ENCODE data around the gene LCN10. TPM values are rescaled to one million over a fixed set of nuclear protein-coding genes. Genes with fewer than 3 reads are reported as not detected.

LCN10 gene
- total and polyA plus RNA-seq, 9 of the 15 experiments (the other 6 are each of a cell fraction or from before 2014, with no cell fraction given): 0.10 to 0.21 (median 0.14) TPM; not detected in 6

DNA sequence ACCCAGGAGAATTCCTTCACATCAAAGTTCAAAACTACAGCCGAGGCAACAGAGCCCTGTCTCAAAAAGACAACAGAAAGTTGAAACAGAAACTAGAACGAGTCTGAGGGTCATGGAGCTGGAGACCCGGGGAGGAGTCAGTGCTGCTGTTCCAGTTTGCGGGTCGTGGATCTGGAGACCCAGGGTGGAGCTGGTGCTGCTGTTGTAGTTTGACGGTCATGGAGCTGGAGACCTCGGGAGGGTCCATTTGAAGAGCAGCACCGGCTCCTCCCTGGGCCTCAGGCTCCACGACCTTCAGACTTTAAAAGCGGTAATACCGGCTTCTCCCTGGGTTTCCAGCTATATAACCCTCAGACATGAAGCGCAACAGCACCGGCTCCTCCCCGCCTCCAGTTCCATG lies 34.6 kb upstream of the LCN10 start (continued):
- TF ChIP-seq, protein P1, sequence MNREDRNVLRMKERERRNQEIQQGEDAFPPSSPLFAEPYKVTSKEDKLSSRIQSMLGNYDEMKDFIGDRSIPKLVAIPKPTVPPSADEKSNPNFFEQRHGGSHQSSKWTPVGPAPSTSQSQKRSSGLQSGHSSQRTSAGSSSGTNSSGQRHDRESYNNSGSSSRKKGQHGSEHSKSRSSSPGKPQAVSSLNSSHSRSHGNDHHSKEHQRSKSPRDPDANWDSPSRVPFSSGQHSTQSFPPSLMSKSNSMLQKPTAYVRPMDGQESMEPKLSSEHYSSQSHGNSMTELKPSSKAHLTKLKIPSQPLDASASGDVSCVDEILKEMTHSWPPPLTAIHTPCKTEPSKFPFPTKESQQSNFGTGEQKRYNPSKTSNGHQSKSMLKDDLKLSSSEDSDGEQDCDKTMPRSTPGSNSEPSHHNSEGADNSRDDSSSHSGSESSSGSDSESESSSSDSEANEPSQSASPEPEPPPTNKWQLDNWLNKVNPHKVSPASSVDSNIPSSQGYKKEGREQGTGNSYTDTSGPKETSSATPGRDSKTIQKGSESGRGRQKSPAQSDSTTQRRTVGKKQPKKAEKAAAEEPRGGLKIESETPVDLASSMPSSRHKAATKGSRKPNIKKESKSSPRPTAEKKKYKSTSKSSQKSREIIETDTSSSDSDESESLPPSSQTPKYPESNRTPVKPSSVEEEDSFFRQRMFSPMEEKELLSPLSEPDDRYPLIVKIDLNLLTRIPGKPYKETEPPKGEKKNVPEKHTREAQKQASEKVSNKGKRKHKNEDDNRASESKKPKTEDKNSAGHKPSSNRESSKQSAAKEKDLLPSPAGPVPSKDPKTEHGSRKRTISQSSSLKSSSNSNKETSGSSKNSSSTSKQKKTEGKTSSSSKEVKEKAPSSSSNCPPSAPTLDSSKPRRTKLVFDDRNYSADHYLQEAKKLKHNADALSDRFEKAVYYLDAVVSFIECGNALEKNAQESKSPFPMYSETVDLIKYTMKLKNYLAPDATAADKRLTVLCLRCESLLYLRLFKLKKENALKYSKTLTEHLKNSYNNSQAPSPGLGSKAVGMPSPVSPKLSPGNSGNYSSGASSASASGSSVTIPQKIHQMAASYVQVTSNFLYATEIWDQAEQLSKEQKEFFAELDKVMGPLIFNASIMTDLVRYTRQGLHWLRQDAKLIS (CRISPR knock-in tag; IDR thresholded peaks at IDR 0.05): no peak
- no peak for TF ChIP-seq COPS2 (conservative IDR thresholded peaks at IDR 0.05)

DNA sequence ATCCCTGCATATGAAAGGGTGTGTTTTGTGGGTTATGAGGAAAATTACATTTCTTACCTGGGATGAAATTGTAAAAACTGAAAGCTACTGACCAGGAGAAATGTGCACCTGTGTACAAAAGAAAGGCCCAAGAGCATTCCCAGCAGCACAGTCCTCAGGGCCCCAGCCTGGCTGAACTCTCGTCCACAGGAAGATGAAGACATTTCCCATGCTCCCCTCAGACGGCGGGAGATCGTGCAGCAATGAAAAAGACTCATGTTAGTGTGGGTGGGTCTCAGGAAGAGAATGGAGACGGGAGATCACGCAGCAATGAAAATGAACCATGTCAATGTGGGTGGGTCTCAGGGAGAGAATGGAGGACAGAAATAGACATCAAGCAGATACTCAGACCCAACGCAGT lies 34.2 kb upstream of the LCN10 start:
- in situ Hi-C loops (cut with MboI): loop anchor here (25.0 kb wide), 1 partner anchor 460 kb away; the partner anchor contains the start of genes CYSRT1, RNF224, SLC34A3 and TUBB4B

More for the DNA sequence above, 34.2 kb upstream of the LCN10 start:
- Histone ChIP-seq H3K9me1 (ENCODE audit: control insufficient read depth, insufficient read depth, low read length) (no peaks in the 10 kb centered on the region), H3K27ac (ENCODE audit: extremely low read depth, low read depth, low read length) (no peak overlapping the region), H3K4me3 (no peak overlapping the region), H3K9me3 (replicated peaks; ENCODE audit: control insufficient read depth, insufficient read depth, low read depth, low read length) (peaks cover 11% of the 10 kb centered on the region), H3K36me3 (ENCODE audit: control insufficient read depth, insufficient read depth, low read length) (no peaks in the 10 kb centered on the region), H3K79me2 (ENCODE audit: control insufficient read depth, insufficient read depth, low read length) (no peaks in the 10 kb centered on the region), H3K27me3 (ENCODE audit: control insufficient read depth in 2 of 2, insufficient read depth in 2 of 2, low read length in 2 of 2) (no peaks in the 10 kb centered on the region), H4K20me1 (replicated peaks; ENCODE audit: control insufficient read depth, insufficient read depth, low read length) (no peaks in the 10 kb centered on the region), H3K9ac (ENCODE audit: insufficient read depth in 1 of 2, low read depth in 2 of 2, low read length in 2 of 2) (peak overlapping the region in 1 of 2 experiments; percentile 17; a peak in 2 of 4 replicates), H3K4me2 (ENCODE audit: insufficient read depth, low read length) (no peak overlapping the region), H3K4me1 (replicated peaks in 1 of 2; ENCODE audit: control insufficient read depth in 2 of 2, insufficient read depth in 2 of 2, low read length in 2 of 2) (peaks cover 14 to 15% of the 10 kb centered on the region in 2 experiments; a peak in 3 of 5 replicates), H2AFZ (ENCODE audit: low read depth, low read length) (peak overlapping the region; percentile 72)
- no peak for ATAC-seq
- no TSS peak for BruUV-seq (replicated peaks)
- intact Hi-C loops (cut with micrococcal nuclease): no loop called here
- WGBS (ENCODE audit: insufficient coverage, low coverage, missing lambda C conversion rate): 59% methylated on average over 7 of the region's 7 CpGs
- DNase-seq (ENCODE audit: extremely low read depth in 1 of 4, low spot score in 3 of 4): no peak
- ChIA-PET CTCF (ENCODE audit: low intra/inter-chr PET ratio) (no interaction called here), POLR2A (interaction anchor here (1.4 kb wide), 1 partner anchor 11 kb away, joined by 5 read pairs; no protein-coding TSS in a partner anchor)
- no peak for TF ChIP-seq ZC3H4 (CRISPR knock-in tag; IDR thresholded peaks at IDR 0.05; ENCODE audit: borderline replicate concordance)
- TF ChIP-seq, protein P2, sequence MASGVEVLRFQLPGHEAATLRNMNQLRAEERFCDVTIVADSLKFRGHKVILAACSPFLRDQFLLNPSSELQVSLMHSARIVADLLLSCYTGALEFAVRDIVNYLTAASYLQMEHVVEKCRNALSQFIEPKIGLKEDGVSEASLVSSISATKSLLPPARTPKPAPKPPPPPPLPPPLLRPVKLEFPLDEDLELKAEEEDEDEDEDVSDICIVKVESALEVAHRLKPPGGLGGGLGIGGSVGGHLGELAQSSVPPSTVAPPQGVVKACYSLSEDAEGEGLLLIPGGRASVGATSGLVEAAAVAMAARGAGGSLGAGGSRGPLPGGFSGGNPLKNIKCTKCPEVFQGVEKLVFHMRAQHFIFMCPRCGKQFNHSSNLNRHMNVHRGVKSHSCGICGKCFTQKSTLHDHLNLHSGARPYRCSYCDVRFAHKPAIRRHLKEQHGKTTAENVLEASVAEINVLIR (CRISPR knock-in tag; IDR thresholded peaks at IDR 0.05): no peak
- no peak for TF ChIP-seq CBFA2T3 (IDR thresholded peaks at IDR 0.05)
- TF ChIP-seq, protein P3, sequence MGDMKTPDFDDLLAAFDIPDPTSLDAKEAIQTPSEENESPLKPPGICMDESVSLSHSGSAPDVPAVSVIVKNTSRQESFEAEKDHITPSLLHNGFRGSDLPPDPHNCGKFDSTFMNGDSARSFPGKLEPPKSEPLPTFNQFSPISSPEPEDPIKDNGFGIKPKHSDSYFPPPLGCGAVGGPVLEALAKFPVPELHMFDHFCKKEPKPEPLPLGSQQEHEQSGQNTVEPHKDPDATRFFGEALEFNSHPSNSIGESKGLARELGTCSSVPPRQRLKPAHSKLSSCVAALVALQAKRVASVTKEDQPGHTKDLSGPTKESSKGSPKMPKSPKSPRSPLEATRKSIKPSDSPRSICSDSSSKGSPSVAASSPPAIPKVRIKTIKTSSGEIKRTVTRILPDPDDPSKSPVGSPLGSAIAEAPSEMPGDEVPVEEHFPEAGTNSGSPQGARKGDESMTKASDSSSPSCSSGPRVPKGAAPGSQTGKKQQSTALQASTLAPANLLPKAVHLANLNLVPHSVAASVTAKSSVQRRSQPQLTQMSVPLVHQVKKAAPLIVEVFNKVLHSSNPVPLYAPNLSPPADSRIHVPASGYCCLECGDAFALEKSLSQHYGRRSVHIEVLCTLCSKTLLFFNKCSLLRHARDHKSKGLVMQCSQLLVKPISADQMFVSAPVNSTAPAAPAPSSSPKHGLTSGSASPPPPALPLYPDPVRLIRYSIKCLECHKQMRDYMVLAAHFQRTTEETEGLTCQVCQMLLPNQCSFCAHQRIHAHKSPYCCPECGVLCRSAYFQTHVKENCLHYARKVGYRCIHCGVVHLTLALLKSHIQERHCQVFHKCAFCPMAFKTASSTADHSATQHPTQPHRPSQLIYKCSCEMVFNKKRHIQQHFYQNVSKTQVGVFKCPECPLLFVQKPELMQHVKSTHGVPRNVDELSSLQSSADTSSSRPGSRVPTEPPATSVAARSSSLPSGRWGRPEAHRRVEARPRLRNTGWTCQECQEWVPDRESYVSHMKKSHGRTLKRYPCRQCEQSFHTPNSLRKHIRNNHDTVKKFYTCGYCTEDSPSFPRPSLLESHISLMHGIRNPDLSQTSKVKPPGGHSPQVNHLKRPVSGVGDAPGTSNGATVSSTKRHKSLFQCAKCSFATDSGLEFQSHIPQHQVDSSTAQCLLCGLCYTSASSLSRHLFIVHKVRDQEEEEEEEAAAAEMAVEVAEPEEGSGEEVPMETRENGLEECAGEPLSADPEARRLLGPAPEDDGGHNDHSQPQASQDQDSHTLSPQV (IDR thresholded peaks at IDR 0.05): 0 out of 2 replicates have a peak, but pooled peaks have one; percentile 21
- TF ChIP-seq ZBTB1 (CRISPR knock-in tag; IDR thresholded peaks at IDR 0.05; ENCODE audit: borderline replicate concordance, low read depth): no peak
- TF ChIP-seq, protein P4, sequence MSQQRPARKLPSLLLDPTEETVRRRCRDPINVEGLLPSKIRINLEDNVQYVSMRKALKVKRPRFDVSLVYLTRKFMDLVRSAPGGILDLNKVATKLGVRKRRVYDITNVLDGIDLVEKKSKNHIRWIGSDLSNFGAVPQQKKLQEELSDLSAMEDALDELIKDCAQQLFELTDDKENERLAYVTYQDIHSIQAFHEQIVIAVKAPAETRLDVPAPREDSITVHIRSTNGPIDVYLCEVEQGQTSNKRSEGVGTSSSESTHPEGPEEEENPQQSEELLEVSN (IDR thresholded peaks at IDR 0.05; ENCODE audit: borderline replicate concordance in 1 of 2, extremely low read depth in 1 of 2, insufficient read depth in 1 of 2, insufficient read length in 1 of 2, low read depth in 1 of 2, low read length in 1 of 2, poor library complexity in 1 of 2, severe bottlenecking in 1 of 2): peak in 1 of 2 experiments; percentile 38
- FAIRE-seq: no peak
